HG03135 (cell line): ENCODE data around the gene PUS10.
"Not testable (repeated sequence)": the region's sequence is repeated elsewhere in the genome, so short reads cannot be mapped to it uniquely, and the experiment has no call there.

Experiments
- ATAC-seq: cut with Tn5 transposase; IDR thresholded peaks from one replicate; pipeline ENCODE4 v1.9.1; 2021; ENCODE audit warnings: mild to moderate bottlenecking, moderate library complexity; ENCODE audit not compliant: unreplicated experiment

PUS10 gene

GRCh38 chr2:60936757-60937156 lies 81.3 kb downstream of the PUS10 start:
- no peak for ATAC-seq

DNA sequence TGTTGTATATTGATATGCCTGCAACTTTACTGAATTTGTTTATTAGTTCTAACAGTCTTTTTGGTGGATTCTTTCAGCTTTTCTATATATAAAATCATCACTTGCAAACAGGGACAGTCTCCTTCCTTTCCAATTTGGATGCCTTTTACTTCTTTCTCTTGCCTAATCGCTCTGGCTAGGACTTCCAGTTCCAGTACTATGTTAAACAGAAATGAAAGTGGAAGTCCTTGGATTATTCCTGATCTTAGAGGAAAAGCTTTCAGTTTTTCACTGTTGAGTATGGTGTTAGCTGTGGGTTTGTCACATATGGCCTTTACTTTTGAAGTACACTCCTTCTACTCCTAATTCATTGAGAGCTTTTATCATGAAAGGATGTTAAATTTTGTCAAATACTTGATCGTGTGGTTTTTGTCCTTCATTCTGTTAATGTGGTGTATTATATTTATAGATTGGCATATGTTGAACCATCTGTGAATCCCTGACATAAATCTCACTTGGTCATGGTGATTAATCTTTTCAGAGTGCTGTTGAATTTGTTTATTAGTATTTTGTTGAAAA lies 83.8 kb downstream of the PUS10 start:
- ATAC-seq = no peak

- no peak for ATAC-seq
Observed at GRCh38 chr2:60932954-60933353, 85.1 kb downstream of the PUS10 start.

DNA sequence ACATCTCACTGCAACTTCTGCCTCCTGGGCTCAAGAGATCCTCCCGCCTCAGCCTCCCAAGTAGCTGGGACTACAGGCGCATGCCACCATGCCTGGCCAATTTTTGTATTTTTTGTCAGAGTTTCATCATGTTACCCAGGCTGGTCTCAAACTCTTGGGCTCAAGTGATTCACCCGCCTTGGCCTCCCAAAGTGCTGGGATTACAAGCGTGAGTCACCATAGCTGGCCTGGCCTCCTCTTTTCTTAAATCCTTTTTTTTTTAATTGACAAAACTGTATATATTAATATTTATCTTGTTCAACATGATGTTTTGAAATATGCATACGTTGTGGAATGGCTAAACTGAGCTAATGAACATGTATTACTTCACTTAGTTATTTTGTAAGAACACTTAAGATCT lies 86.0 kb downstream of the PUS10 start:
- not testable (repeated sequence) for ATAC-seq

- ATAC-seq = no peak
Observed at GRCh38 chr2:60926741-60927552, 91.1 kb downstream of the PUS10 start.

DNA sequence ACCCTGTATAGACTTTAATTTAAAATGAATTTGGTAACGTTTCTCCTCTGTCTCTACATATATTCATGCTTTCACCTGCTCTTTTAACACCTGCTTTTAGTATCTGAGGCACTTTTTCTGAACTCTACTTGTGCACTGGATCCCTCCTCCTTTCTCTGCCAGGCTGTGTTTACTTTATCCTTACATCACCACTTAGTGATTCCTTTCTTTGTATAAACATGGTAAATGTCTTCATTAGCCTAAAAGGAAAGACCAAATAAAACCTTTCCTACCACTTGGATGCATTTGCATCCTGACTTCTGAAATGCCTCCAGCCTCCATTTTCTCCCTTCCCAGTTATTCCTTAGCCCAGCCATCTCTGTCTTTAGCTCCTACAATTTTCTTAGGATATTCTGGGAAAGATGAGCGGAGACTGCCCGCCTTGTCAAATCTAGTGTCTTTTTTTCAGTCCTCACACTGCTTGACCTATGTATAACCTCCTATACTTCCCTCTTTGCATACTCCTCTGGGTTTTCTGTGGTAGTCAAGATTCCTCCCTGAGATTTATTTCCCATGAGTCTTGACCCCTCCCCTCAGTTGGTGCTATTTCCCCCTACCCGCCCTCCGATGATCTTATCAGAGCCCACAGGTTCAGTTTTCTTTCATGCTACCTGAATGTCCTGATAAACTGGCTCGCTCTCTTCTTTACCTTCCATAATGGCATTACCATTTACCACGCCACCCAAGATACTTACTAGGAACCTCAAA lies 91.9 kb downstream of the PUS10 start:
- ATAC-seq = no peak

DNA sequence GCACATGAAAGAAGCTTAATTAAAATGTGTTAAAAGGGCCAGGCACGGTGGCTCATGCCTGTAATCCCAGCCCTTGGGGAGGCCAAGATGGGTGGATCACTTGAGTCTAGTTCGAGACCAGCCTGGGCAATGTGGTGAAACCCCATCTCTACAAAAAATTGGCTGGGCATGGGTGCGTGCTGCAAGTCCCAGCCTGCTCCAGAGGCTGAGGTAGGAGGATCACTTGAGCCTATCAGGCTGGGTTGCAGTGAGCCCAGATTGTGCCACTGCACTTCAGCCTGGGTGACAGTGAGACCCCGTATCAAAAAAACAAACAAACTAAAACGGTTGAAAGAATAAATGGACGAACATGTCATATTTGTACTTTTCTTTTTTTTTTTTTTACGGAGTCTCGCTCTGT lies 110.7 kb downstream of the PUS10 start:
- ATAC-seq = no peak

DNA sequence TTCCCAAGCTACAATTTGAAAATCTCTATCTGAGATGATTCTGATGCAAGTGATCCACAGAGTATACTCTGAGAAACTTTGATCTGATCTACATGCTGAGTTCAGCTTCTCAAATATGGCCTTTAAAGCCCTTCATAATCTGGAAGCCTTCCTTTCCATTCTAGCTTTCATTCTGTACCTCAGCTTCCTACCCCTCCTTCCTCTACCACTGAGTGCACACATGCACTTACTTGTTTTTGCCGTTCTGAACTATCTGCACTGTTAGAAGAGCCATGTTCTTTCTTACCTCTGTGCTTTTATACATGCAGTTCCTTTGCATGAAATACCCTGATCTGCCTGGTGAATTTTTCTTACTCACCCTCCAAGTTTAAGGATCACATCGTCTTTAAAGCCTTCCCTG lies 111.7 kb downstream of the PUS10 start:
- ATAC-seq = no peak

- ATAC-seq = not testable (repeated sequence)
Observed at GRCh38 chr2:60905867-60906266, 112.2 kb downstream of the PUS10 start.

DNA sequence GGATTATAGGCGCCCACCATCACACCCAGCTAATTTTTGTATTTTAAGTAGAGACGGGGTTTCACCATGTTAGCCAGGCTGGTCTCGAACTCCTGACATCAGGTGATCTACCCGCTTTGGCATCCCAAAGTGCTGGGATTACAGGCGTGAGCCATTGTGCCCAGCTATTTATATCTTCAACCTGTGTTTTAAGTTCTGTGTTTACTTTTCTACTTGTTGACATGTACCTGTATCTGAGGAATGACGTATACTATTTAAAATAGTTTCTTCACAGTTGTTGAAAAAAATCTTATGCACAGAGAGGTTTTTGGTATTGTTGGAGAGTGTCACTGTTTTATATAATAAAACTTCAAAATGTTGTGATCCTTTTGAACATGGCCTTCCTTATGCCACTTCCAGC lies 116.8 kb downstream of the PUS10 start:
- ATAC-seq = not testable (repeated sequence)

- ATAC-seq = peak; percentile 22
Observed at GRCh38 chr2:60899892-60900249, 118.2 kb downstream of the PUS10 start.

DNA sequence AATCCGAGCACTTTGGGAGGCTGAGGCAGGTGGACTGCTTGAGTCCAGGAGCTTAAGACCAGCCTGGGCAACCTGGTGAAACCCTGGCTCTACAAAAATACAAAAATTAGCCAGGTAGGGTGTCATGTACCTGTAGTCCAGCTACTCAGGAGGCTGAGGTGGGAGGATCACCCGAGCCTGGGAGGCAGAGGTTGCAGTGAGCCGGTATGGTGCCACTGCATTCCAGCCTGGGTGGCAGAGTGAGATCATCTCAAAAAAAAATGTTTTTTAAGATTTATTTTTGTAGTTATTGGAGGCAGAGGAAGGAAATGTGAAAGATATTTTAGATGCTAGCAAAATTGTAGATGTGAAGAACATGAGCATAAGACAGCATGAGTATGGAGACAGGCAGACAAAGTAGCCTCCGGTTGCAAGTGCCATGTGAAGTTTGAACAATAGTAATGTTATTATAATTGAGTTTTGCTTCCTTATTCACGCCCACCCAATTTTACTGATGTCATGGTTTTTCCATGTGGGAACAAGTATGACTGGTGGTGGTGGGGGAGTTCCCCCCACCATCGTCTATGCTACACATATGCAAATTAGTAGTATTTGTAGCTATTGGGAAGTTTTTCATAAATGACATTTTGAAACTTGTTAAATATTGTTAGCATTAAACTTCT lies 118.7 kb downstream of the PUS10 start:
- ATAC-seq = peak; percentile 57

DNA sequence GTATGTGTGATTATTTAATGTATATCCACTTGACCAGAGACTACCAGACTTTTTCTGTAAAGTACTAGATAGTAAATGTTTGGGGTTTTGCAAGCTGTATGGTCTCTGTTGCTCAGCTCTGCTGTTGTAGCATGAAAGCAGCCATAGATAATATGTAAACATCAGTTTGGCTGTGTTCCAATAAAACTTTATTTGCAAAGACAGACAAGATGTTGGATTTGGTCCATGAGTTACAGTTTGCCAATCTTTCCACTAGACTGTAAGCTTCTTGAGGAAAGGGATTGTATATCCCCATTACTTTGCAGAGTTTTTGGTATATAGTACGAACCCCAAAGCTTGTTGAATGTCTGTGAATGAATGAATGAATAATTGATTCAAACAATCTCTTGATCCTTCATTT lies 119.5 kb downstream of the PUS10 start:
- ATAC-seq = no peak
